HG02642 (cell line): ENCODE data around the gene FOXF1.

Experiments used
- ATAC-seq: cut with Tn5 transposase; IDR thresholded peaks from one replicate; pipeline ENCODE4 v1.9.1; 2021; ENCODE audit warnings: mild to moderate bottlenecking; ENCODE audit not compliant: unreplicated experiment, poor library complexity

FOXF1 gene

GRCh38 chr16:86531641-86532525 lies 21.6 kb downstream of the FOXF1 start:
- no peak for ATAC-seq

- ATAC-seq: no peak
Observed at GRCh38 chr16:86532526-86532815, 22.1 kb downstream of the FOXF1 start.

- no peak for ATAC-seq
Observed at GRCh38 chr16:86533076-86533475, 22.7 kb downstream of the FOXF1 start.

- ATAC-seq: no peak
Observed at GRCh38 chr16:86533767-86534351, 23.5 kb downstream of the FOXF1 start.

GRCh38 chr16:86534779-86535615 lies 24.7 kb downstream of the FOXF1 start:
- no peak for ATAC-seq

- no peak for ATAC-seq
Observed at GRCh38 chr16:86536621-86537020, 26.3 kb downstream of the FOXF1 start.

- ATAC-seq: no peak
Observed at GRCh38 chr16:86537486-86537885, 27.2 kb downstream of the FOXF1 start.

- no peak for ATAC-seq
Observed at GRCh38 chr16:86538196-86538780, 28.0 kb downstream of the FOXF1 start.

GRCh38 chr16:86540894-86541293 lies 30.6 kb downstream of the FOXF1 start:
- ATAC-seq: no peak

- ATAC-seq: no peak
Observed at GRCh38 chr16:86541560-86541959, 31.2 kb downstream of the FOXF1 start.

- no peak for ATAC-seq
Observed at GRCh38 chr16:86542756-86543750, 32.7 kb downstream of the FOXF1 start.

GRCh38 chr16:86545481-86545880 lies 35.2 kb downstream of the FOXF1 start:
- no peak for ATAC-seq

GRCh38 chr16:86545954-86546637 lies 35.8 kb downstream of the FOXF1 start:
- ATAC-seq: no peak

- ATAC-seq: no peak
Observed at GRCh38 chr16:86546638-86547013, 36.3 kb downstream of the FOXF1 start.

GRCh38 chr16:86547286-86547685 lies 37.0 kb downstream of the FOXF1 start:
- ATAC-seq: no peak

- no peak for ATAC-seq
Observed at GRCh38 chr16:86549076-86549892, 39.0 kb downstream of the FOXF1 start.

- ATAC-seq: no peak
Observed at GRCh38 chr16:86549893-86550190, 39.5 kb downstream of the FOXF1 start.

GRCh38 chr16:86550281-86550680 lies 40.0 kb downstream of the FOXF1 start:
- ATAC-seq: no peak
